ENCODE results near the gene TPSG1. TPM values are rescaled to one million over a fixed set of nuclear protein-coding genes. Genes with fewer than 3 reads are reported as not detected.

TPSG1 gene
- total and polyA plus RNA-seq, 2 experiments from 2014 or later = not detected

GRCh38 chr16:1213231-1213630 is 11.8 kb downstream of the TPSG1 start:
- in situ Hi-C loops (cut with MboI) = no loop called here

GRCh38 chr16:1212616-1213194 is 12.4 kb downstream of the TPSG1 start:
- Histone ChIP-seq H3K4me1 (ENCODE audit: insufficient read depth) (no peaks in the 10 kb centered on the region), H3K27ac (no peak overlapping the region), H4K20me1 (ENCODE audit: insufficient read depth) (no peaks in the 10 kb centered on the region), H3K79me2 (ENCODE audit: insufficient read depth) (no peaks in the 10 kb centered on the region), H3K27me3 (replicated peaks; ENCODE audit: insufficient read depth) (no peaks in the 10 kb centered on the region), H3K9me2 (ENCODE audit: insufficient read depth) (no peaks in the 10 kb centered on the region), H3K4me2 (ENCODE audit: unreplicated experiment) (no peak overlapping the region), H3K9ac (no peak overlapping the region), H3K9me3 (ENCODE audit: low read depth) (no peaks in the 10 kb centered on the region), H3F3A (ENCODE audit: insufficient read depth) (no peaks in the 10 kb centered on the region), H3K36me3 (ENCODE audit: low read depth) (no peaks in the 10 kb centered on the region), H2AFZ (no peak overlapping the region), H3K4me3 (no peak overlapping the region)
- DNase-seq = no peak
- in situ Hi-C loops (cut with MboI) = no loop called here
- TF ChIP-seq EZH2phosphoT487 (IDR thresholded peaks at IDR 0.05; ENCODE audit: insufficient read depth, low read depth) = no peak
- no peak for TF ChIP-seq EZH2 (IDR thresholded peaks at IDR 0.05; ENCODE audit: insufficient read depth, poor library complexity, severe bottlenecking)
- 69 to 80% methylated on average over 14 to 40 of the region's 40 CpGs for WGBS, 2 experiments (ENCODE audit: low coverage in 1 of 2, low lambda C conversion rate in 2 of 2, missing lambda C conversion rate in 2 of 2)

More at GRCh38 chr16:1213231-1213630, 11.8 kb downstream of the TPSG1 start:
- H3K36me3 ChIP-seq (ENCODE audit: low read depth) = no peaks in the 10 kb centered on the region
- H3K27ac ChIP-seq = no peak overlapping the region
- no peak overlapping the region for H3K9ac ChIP-seq
- H4K20me1 ChIP-seq (ENCODE audit: insufficient read depth) = no peaks in the 10 kb centered on the region
- no peaks in the 10 kb centered on the region for H3K27me3 ChIP-seq (replicated peaks; ENCODE audit: insufficient read depth)
- no peaks in the 10 kb centered on the region for H3K79me2 ChIP-seq (ENCODE audit: insufficient read depth)
- DNase-seq = no peak
- no peaks in the 10 kb centered on the region for H3K9me2 ChIP-seq (ENCODE audit: insufficient read depth)
- H2AFZ ChIP-seq = no peak overlapping the region
- 51 to 52% methylated on average over 5 to 8 of the region's 8 CpGs for WGBS, 2 experiments (ENCODE audit: low coverage in 1 of 2, low lambda C conversion rate in 2 of 2, missing lambda C conversion rate in 2 of 2)
- TF ChIP-seq EZH2 (IDR thresholded peaks at IDR 0.05; ENCODE audit: insufficient read depth, poor library complexity, severe bottlenecking) = no peak
- no peak for TF ChIP-seq EZH2phosphoT487 (IDR thresholded peaks at IDR 0.05; ENCODE audit: insufficient read depth, low read depth)
- no peaks in the 10 kb centered on the region for H3K9me3 ChIP-seq (ENCODE audit: low read depth)
- H3K4me1 ChIP-seq (ENCODE audit: insufficient read depth) = no peaks in the 10 kb centered on the region
- no peaks in the 10 kb centered on the region for H3F3A ChIP-seq (ENCODE audit: insufficient read depth)
- H3K4me2 ChIP-seq (ENCODE audit: unreplicated experiment) = no peak overlapping the region
- H3K4me3 ChIP-seq = no peak overlapping the region

DNA sequence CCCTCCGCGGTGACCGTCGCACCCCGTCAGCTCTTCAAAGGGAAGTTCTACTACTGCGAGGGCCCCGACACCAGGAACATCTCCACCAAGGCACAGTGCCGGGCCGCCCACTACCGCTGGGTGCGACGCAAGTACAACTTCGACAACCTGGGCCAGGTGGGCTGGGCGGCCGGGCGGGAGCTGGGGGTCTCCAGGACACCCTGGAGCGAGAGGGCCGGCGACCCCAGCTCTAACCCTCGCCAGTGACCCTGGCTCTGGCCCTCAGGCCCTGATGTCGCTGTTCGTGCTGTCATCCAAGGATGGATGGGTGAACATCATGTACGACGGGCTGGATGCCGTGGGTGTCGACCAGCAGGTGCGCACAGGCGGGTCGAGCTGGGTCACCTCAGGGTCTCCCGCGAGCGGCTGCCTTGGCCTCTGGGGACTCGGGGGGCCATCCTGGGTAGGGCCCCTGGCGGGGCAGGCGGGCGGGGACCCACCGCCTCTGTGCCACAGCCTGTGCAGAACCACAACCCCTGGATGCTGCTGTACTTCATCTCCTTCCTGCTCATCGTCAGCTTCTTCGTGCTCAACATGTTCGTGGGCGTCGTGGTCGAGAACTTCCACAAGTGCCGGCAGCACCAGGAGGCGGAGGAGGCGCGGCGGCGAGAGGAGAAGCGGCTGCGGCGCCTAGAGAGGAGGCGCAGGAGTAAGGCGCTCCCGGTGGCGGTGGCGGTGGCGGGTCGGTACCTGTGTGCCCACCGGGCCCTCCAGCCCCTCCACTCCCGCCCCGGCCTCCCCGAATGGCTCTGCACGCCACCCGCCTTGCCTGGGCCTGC is 13.4 kb downstream of the TPSG1 start:
- WGBS, 2 experiments (ENCODE audit: low coverage in 1 of 2, low lambda C conversion rate in 2 of 2, missing lambda C conversion rate in 2 of 2) = 84 to 88% methylated on average over 33 to 65 of the region's 65 CpGs

GRCh38 chr16:1210461-1210860 is 14.6 kb downstream of the TPSG1 start:
- no peak overlapping the region for H3K4me3 ChIP-seq
- H3K79me2 ChIP-seq (ENCODE audit: insufficient read depth) = no peaks in the 10 kb centered on the region
- in situ Hi-C loops (cut with MboI) = no loop called here
- H3F3A ChIP-seq (ENCODE audit: insufficient read depth) = no peaks in the 10 kb centered on the region
- no peaks in the 10 kb centered on the region for H3K27me3 ChIP-seq (replicated peaks; ENCODE audit: insufficient read depth)
- no peak for DNase-seq
- H3K9me3 ChIP-seq (ENCODE audit: low read depth) = no peaks in the 10 kb centered on the region
- no peaks in the 10 kb centered on the region for H3K36me3 ChIP-seq (ENCODE audit: low read depth)
- no peak overlapping the region for H2AFZ ChIP-seq
- H3K9me2 ChIP-seq (ENCODE audit: insufficient read depth) = no peaks in the 10 kb centered on the region
- H3K9ac ChIP-seq = no peak overlapping the region
- H3K4me2 ChIP-seq (ENCODE audit: unreplicated experiment) = no peak overlapping the region
- H3K4me1 ChIP-seq (ENCODE audit: insufficient read depth) = no peaks in the 10 kb centered on the region
- H4K20me1 ChIP-seq (ENCODE audit: insufficient read depth) = no peaks in the 10 kb centered on the region
- no peak overlapping the region for H3K27ac ChIP-seq
- WGBS, 2 experiments (ENCODE audit: low coverage in 1 of 2, low lambda C conversion rate in 2 of 2, missing lambda C conversion rate in 2 of 2) = 82 to 84% methylated on average over 10 to 23 of the region's 23 CpGs
- TF ChIP-seq EZH2phosphoT487 (IDR thresholded peaks at IDR 0.05; ENCODE audit: insufficient read depth, low read depth) (no peak), EZH2 (IDR thresholded peaks at IDR 0.05; ENCODE audit: insufficient read depth, poor library complexity, severe bottlenecking) (no peak)

More for the DNA sequence above, 13.4 kb downstream of the TPSG1 start:
- in situ Hi-C loops (cut with MboI) = no loop called here
- Histone ChIP-seq H3K4me2 (ENCODE audit: unreplicated experiment) (no peak overlapping the region), H3K27ac (no peak overlapping the region), H3K4me1 (ENCODE audit: insufficient read depth) (no peaks in the 10 kb centered on the region), H2AFZ (no peak overlapping the region), H3K36me3 (ENCODE audit: low read depth) (no peaks in the 10 kb centered on the region), H3K4me3 (no peak overlapping the region), H3K9me3 (ENCODE audit: low read depth) (no peaks in the 10 kb centered on the region), H3K79me2 (ENCODE audit: insufficient read depth) (no peaks in the 10 kb centered on the region), H3K9me2 (ENCODE audit: insufficient read depth) (no peaks in the 10 kb centered on the region), H3F3A (ENCODE audit: insufficient read depth) (no peaks in the 10 kb centered on the region), H4K20me1 (ENCODE audit: insufficient read depth) (no peaks in the 10 kb centered on the region), H3K9ac (no peak overlapping the region), H3K27me3 (replicated peaks; ENCODE audit: insufficient read depth) (no peaks in the 10 kb centered on the region)
- DNase-seq = no peak
- TF ChIP-seq EZH2phosphoT487 (IDR thresholded peaks at IDR 0.05; ENCODE audit: insufficient read depth, low read depth) = no peak
- TF ChIP-seq EZH2 (IDR thresholded peaks at IDR 0.05; ENCODE audit: insufficient read depth, poor library complexity, severe bottlenecking) = no peak

Measured in GM23248 (cell line).